Measurements from ENCODE around the gene HIGD1C. TPM values are rescaled to one million over a fixed set of nuclear protein-coding genes. Genes with fewer than 3 reads are reported as not detected.

The HIGD1C gene
- not detected in 2 replicates for total RNA-seq

DNA sequence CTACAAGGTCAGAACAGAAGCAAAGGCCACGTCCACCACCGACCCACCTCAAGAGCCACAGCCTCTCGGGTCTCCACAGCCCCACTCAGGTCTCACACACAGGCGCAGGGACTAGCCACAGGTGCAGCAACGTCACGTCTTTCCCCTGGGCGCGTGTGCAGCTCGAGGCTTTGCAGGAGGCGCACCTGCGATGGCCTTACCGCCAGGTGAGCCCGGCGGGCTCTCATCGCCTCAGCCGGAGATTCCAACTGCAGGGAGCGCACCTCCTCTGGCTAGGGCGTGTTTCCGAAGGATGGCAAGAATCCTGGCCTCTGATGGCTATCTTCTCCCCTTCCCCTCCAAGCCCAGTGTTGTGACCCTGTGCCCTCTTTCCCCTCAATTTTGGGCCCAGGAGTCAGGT is at the start of gene HIGD1C:
Gene HIGD1C (plus strand): TSS at position 35 of the 400 bp plus-strand sequence. CDS start 1,455 bp downstream, outside the sequence.

Other genes starting within 250 kb of the HIGD1C start
- gene ATF1, start 188.4 kb upstream of the HIGD1C start, total RNA-seq: 18.2 and 18.4 TPM in 2 replicates
- gene TMPRSS12, start 109.6 kb upstream of the HIGD1C start, total RNA-seq: not detected in 2 replicates
- gene SLC11A2, start 73.8 kb downstream of the HIGD1C start, total RNA-seq: 40.0 and 47.4 TPM in 2 replicates
- 17.9 and 21.7 TPM in 2 replicates for gene LETMD1, start 95.8 kb downstream of the HIGD1C start, total RNA-seq
- gene CSRNP2, start 131.1 kb downstream of the HIGD1C start, total RNA-seq: 16.9 and 28.0 TPM in 2 replicates
- gene TFCP2, start 220.6 kb downstream of the HIGD1C start, total RNA-seq: 9.0 and 9.1 TPM in 2 replicates